HG03460 (cell line): ENCODE results near the gene TEX264.
A peak's percentile ranks its signal among the peaks of the same experiment; 100 is the strongest.
"Not testable (repeated sequence)": the region's sequence is repeated elsewhere in the genome, so short reads cannot be mapped to it uniquely, and the experiment has no call there.

Source experiments
- ATAC-seq: cut with Tn5 transposase; IDR thresholded peaks from one replicate; pipeline ENCODE4 v1.9.1; 2021; ENCODE audit not compliant: unreplicated experiment

Gene TEX264, protein sequence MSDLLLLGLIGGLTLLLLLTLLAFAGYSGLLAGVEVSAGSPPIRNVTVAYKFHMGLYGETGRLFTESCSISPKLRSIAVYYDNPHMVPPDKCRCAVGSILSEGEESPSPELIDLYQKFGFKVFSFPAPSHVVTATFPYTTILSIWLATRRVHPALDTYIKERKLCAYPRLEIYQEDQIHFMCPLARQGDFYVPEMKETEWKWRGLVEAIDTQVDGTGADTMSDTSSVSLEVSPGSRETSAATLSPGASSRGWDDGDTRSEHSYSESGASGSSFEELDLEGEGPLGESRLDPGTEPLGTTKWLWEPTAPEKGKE

DNA sequence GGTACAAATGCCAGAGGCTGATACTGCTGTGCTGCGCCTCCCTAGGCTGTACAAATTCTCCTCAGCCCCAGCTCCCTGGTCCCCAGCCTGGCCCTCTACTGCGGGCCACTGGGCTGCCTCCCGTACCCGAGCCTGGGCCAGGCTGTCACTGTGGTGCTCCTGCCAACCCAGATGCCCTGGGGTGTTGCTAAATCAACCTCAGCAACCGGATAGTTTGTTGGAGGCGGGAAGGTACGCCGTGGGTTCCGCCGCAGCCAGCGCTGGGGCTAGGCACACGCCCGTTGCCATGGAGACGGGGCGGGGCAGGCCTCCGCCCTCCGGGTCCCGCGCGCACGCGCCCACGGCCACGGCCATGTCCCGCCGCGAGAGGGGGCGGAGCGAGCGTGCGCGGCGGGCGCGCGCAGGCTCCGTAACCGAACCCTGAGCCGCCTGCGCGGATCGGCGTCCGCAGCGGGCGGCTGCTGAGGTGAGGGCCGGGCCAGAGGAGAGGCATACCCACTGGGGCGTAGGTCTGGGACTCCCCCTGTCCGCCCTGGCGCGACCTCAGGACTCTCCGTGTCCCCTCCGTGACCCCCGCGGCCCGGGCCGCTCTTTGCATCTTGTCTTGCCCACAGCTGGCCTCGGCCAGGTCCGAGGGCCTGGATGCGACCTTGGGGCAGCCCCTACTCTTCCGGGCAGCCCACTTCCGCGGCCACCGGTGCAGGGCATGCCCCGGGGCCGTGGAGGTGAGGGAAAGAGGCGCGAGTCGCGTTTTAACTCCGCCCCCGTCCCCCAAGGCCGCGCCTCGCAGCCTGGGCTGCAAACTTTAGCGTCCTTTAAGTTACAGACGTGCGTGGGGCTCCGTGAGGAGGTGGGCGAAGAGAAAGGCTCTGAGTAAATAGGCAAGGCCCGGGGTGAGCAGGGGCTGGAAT lies at the start of gene TEX264:
TEX264 (plus strand) TSS at position 430 of the 911 bp plus-strand sequence. CDS start 3,053 bp downstream, outside the sequence.
- ATAC-seq, result peak; percentile 65

DNA sequence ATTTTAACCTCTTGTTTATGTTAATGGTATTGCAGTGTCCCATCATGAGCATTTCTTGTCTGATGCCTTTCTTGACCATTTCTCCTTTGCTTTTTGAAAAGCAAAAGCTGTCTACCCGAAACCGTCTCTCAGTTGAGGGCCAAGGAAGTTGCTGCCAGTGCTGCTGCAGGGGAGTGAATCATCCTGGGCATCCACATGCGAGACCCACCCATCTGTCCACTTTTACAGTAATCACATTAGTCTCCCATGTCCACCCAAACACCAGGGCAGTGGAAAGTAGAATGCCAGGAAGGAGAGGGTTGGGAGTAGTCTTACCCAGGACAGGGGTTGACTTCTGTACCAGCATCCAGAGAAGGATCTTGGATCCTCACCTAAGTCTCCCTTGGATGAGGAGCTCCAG lies 48.6 kb upstream of the TEX264 start:
- ATAC-seq, result no peak

DNA sequence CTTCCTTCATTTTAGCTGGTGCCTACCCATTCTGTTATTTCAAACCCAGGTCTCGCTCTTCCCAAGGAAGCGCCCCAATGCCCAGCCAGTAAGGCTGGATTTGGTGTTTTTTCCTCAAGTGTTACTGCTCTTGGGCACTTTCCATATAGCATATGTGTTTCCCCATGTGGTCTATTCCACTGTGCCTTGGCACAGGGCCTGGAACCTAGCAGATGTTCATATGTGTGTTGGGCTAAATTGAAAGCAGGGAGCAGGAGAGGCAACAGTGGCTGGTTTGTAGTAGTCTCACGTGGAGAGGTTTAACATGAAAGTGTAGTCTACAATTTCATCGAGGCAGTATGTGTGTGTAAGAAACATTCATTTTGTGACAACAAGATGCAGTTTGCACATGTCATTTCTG lies 48.2 kb upstream of the TEX264 start:
- no peak for ATAC-seq

DNA sequence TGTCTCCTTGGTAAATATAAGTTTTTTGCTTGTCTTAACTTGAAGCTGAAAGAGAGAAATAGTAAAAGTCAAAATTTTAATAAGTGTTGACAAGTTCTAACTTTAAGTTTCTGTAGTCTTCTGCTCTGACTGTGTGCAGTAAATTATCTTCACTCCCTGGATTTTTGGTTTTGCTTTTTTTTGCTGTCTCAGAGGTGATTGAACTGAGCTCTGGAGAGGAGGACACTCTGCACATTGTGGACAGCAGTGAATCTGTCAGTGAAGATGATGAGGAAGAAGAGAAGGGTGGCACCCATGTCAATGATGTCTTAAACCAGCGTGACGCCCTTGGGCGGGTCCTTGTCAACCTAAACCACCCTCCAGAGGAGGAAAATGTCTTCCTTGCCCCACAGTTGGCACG lies 40.5 kb upstream of the TEX264 start:
- no peak for ATAC-seq

DNA sequence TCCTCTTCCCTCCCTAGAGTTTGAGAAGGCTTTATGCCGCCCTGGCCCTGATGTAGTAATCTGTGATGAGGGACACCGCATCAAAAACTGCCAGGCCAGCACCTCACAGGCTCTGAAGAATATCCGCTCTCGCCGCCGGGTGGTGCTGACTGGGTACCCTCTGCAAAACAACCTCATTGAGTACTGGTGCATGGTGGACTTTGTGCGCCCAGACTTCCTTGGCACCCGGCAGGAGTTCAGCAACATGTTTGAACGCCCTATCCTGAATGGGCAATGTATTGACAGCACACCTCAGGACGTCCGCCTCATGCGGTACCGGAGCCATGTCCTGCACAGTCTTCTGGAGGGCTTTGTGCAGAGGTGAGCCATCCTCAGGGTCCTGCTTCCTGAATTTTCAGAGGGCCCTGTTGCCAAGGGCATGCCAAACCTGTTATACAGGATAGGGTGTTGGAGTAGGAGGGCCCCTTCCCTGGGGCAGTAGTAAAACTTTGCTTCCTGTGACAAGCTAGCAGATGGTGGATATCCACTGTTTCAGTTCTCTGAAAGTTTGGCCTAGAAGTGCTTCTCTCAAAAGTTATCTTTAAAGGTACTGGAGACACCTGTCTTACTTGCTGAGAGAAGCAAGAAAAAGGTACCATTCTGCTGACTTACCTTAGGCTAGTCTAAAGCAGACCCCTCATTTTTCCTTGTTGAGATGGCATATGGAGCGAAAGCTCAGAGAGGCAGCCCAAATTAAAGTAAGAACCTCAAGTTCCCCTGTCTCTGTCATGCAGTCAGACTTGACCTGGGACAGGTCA lies 33.7 kb upstream of the TEX264 start:
- ATAC-seq, result no peak

DNA sequence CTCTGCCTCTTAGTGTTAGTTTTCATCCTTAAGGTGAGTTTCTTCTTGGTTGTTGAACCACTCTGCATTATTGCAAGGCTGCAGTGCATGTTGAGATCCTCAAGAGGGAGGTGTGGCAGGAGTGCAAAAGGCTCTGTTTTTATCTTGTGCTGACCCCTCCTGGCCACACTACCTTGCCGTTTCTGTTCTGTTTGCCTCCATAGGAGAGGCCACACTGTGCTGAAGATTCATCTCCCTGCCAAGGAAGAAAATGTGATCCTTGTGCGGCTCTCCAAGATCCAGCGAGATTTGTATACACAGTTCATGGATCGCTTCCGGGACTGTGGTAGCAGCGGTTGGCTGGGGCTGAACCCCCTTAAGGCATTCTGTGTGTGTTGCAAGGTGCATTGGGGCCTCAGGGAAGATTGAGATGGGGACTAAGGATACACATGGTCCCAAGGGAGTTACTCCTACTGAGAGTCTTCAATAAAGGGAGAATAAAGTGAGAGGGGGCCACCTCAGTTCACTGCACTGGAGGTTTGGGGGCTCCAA lies 33.0 kb upstream of the TEX264 start:
- ATAC-seq, result peak; percentile 77

DNA sequence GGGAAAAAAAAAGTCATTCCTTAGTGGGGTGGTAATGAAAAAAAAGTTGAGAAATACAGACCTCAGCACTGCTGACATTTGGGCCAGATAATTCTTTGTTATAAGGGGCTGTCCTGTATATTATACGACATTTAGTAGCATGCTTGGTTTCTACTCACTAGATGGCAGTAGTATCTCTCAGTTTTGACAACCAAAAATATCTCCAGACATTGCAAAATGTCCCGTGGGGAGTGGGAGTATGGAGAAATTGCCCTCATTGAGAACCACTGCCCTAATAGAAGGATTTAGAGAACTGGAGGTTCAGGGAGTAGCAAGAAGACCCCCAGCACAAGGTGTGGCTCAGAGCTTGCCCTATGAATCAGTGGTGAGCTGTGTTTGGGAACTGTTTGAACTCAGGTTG lies 28.6 kb upstream of the TEX264 start:
- no peak for ATAC-seq

DNA sequence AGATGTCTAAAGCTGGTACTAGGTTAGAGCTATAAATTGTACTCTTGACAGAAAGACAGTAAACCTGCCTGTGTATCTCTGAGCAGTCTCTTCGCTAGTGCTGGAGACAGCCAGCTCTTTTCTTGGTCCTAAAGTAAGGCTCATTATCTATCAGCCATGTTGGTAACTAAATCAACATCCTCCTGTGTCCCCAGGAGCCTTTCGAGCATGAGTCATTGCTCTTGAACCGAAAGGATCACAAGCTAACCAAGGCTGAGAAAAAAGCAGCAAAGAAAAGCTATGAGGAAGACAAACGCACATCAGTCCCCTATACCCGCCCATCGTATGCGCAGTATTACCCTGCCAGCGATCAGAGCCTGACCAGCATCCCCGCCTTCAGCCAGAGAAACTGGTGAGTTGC lies 25.0 kb upstream of the TEX264 start:
- no peak for ATAC-seq

DNA sequence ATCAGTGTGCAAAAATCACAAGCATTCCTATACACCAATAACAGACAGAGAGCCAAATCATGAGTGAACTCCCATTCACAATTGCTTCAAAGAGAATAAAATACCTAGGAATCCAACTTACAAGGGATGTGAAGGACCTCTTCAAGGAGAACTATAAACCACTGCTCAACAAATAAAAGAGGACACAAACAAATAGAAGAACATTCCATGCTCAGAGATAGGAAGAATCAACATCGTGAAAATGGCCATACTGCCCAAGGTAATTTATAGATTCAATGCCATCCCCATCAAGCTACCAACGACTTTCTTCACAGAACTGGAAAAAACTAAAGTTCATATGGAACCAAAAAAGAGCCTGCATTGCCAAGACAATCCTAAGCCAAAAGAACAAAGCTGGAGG lies 18.9 kb upstream of the TEX264 start:
- ATAC-seq, result not testable (repeated sequence)

DNA sequence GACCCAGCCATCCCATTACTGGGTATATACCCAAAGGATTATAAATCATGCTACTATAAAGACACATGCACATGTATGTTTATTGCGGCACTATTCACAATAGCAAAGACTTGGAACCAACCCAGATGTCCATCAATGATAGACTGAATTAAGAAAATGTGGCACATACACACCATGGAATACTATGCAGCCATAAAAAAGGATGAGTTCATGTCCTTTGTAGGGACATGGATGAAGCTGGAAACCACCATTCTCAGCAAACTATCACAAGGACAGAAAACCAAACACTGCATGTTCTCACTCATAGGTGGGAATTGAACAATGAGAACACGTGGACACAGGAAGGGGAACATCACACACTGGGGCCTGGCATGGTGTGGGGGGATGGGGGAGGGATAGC lies 17.6 kb upstream of the TEX264 start:
- ATAC-seq, result not testable (repeated sequence)

DNA sequence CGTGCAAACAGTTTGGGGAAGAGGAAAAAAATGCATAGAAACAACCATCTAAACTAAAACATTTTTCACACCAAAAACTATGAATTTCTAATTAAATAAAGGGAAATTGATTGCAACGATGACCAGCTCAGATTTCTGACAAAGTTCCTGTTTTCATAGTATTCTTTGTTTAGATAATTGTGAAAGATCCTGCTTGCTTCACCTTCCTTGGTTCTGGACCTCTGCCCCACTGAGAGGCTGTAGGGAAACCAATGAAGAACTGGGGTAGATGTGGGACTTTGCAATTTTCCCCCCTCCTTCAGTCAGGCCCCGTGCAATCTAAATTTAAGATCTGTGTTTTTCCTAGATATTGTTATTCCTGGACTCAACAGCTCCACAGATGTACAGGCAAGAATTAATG lies 13.8 kb upstream of the TEX264 start:
- no peak for ATAC-seq

DNA sequence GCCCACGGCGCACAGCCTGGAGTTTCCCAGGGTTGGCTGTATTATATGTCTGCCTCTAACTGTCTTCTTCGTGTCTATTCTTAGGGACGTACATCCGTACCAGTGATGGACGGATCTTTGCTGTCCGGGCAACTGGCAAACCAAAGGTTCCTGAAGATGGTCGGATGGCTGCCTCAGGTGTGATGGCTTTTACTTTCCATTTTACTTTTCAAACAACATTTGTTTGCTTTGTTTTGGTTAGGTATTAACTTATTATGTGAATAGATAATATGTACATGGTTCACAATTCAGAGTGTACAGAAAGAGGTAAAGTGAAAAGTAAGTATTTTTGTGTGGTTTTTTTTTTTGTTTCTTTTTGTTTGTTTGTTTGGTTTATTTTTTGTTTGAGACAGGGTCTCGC lies 11.1 kb upstream of the TEX264 start:
- ATAC-seq, result no peak

DNA sequence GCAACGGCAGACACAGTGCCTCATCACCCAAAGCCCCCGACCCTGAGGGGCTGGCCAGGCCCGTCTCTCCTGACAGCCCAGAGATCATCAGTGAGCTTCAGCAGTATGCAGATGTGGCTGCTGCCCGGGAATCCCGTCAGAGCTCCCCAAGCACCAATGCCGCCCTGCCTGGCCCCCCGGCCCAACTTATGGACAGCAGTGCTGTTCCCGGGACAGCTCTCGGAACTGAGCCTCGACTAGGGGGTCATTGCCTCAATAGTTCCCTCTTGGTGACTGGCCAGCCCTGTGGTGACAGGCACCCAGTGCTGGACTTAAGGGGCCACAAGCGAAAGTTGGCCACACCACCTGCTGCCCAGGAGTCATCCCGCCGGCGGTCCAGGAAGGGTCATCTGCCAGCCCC lies 8.6 kb upstream of the TEX264 start:
- ATAC-seq, result no peak

DNA sequence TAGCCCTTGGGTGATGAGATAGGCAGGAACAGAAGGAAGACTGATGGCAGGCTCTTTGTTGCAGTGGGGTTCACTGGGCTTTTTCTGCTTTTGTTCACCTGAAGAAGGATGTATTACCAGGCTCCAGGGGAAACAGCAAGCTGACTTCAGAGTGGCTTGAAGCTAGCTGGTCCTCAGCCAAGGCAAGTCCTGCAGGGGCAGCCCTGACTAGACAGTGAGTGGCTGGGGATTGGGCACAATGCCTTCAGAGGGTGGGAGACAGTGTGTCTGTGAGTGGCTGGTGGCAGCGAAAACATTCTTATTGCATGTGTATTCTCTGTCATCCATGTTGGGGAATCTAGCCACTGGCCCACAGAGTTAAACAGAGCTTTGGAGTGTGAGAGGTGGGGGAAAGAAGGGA lies 2.3 kb upstream of the TEX264 start:
- ATAC-seq, result no peak

DNA sequence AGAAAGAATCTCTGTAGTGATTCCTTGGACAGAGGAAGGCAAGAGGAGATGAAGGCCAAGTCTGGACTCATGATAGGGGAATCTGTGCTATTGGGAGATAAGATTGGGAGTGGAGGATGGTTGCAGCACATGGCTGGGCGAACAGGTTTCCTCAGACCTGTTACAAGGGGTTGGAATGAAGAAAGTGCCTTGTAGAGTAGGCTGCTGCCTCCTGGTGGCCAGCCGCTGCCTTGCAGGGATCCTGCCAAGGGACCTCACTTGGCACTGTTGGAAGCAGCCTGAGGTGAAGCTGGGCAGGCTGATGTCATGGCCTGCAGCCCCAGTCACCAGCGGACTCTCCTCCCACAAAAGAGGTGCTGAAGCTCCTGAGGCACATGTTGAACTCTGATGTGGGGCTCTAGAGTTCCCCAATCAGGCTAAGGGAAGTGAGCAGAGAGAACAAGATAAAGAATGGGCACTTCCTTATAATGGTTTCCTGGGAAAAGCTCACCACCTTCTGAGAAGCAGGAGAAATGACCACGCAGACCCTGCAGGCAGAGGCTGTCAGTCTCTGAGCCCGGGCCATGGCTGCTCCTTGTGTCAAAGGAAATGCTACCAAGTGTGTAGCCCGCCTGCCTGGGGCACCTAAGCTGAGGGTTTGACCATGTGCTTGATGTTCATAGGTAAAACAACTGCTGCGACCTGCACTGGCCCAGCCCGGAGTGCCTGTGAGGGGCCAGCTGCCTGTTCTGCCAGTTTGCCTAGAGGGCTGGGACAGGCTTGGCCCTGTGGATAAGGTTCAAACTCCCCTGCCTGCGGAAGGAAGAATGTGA lies 1.6 kb upstream of the TEX264 start:
- ATAC-seq, result no peak

DNA sequence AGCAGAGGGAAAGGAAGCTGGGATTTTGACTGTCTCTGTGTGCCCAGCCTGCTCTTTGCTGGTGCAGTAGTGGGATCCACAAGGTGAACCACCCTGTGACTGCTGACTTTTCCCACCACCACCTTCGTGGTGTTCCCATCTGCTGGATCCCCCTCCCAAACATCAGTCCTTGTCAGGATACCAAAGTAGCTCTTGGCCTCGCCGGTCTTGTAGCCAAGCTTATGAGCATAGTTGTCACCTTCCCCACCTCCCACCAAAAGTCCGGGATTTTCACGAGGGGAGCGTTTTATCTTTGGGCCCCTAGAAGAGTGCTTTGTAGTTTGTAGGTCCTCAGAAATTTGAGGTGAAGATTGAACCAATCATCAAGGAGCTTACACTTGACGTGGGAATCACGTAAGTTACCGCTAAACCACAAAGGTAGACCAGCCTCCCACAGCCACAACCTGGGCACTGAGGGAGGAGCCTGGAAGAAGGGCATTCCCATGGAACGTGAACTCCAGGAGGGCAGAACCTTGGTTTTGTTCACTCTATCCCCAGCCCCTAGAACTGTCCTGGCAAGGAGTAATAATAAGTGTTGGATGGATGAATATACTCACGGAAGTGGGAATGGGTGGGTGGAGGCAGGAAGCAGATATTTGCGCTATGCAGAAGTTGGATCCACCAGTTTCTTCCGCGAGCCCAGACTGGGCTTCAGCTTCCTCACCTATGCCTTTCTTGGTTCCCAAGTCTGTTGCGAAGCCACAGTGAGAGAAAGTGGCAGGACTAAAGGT lies 814 bp upstream of the TEX264 start:
- no peak for ATAC-seq

DNA sequence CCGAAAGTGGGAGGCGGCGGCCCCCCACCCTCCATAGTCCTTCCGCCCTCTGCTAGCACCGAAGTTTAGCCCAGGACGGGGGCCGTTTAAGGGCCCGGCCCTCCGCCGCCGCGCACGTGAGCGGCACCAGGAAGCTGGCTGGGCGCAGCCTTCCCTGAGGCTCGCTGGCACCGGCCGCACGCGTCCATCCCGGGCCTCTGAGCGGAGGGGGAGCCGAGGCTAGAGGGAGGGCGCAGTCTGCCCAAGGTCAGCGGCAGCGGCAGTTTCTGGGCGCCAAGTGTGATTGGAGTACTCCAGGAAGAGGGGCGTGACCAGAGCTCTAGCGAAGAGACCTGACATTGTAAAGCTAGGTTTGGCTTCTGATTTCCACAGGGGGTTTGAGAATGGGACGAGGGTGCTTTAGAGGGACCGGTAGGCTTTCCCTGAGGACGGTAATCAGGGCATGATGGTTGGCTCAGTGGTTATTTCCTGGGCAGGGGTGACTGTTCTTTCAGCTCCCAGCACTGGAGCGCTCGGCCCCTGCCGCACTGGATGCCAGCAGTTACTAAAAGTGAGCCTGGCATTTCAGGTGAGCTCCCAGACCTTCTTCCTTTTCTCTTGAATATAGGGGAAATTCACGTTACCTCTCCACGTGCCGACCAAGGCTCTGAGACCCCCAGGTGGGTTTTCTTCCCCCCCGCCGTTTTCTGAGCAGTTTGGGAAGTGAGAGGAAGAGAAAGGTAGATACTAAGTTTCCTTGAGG lies 853 bp downstream of the TEX264 start:
- peak; percentile 44 for ATAC-seq

DNA sequence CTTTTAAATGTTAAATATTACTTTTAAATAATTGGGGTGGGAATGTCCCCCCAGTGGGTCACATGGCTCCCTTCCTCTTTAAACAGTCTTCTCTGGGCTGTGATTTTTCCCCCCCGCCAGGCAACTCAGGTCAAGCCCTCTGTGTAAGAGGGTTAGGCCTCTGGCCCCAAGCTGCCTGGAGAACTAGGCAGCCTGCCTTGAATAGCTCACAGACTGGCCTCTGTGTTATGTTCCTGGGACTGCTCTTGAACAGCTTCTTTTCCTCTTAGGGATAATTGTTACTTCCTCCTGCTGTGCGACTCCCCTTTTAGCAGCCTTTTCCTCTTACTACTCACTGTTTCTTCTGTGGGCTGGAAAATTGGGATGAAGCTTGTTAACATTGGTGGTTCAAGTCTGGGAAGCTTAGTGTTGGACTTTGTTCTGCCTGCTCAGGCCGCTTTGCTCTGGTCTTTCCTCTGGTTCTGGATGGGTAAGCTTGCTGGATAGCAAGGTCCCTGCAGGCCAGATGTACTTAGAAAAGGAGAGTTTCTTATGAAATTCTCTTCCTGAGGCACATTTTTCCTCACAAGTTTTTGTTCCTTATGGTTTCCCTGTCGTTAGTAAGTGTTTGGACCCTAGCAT lies 2.2 kb downstream of the TEX264 start:
- ATAC-seq, result no peak
